GM19395 (cell line): ENCODE measurements around the gene SAMD4A.

Experiments used
- ATAC-seq: cut with Tn5 transposase; IDR thresholded peaks from one replicate; pipeline ENCODE4 v1.9.1; 2021; ENCODE audit warnings: mild to moderate bottlenecking, moderate library complexity; ENCODE audit not compliant: unreplicated experiment

Gene SAMD4A, protein sequence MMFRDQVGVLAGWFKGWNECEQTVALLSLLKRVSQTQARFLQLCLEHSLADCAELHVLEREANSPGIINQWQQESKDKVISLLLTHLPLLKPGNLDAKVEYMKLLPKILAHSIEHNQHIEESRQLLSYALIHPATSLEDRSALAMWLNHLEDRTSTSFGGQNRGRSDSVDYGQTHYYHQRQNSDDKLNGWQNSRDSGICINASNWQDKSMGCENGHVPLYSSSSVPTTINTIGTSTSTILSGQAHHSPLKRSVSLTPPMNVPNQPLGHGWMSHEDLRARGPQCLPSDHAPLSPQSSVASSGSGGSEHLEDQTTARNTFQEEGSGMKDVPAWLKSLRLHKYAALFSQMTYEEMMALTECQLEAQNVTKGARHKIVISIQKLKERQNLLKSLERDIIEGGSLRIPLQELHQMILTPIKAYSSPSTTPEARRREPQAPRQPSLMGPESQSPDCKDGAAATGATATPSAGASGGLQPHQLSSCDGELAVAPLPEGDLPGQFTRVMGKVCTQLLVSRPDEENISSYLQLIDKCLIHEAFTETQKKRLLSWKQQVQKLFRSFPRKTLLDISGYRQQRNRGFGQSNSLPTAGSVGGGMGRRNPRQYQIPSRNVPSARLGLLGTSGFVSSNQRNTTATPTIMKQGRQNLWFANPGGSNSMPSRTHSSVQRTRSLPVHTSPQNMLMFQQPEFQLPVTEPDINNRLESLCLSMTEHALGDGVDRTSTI

DNA sequence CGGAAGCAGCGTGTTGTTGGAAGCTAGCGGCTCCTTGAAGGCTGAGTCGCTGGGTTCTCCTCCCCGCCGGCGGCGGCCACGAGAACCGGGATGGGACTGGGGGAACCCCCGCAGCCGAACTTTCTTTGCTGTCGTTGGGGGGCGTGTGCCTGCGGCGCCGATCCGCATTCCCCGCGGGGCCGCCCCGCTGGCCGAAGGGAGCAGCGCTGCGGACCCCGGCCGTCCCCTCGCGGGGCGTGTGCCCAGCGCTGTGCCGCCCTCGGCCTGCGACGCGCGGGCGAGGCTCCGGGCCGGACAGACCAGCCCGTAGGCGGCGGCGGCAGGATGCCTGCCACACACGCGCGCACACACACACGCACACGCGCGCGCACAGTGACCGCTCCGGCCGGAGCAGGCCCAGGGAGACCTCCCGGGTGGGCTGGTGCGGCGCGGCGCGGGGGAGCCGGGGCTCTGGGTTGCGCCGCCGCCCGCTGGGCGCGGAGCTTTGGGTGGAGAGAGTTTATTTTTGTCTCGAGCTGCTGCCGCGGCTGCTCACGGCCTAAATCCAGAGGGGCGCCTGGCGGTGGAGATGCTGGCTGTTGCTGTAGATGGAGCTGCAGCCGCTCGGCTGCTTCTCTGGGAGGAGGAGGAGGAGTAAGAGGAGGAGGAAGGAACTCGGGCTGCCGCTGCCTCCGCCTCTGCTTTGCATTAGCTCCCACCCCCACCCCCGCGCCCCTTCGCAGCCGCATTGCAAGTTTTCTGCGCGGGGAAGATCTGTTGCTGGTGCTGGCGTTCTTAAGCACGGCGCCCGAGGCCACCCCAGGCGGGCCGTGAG lies at the start of gene SAMD4A:
Gene SAMD4A, plus strand, starts transcription at position 719 of the 814 bp plus-strand sequence. CDS start 789 bp downstream, outside the sequence.
- ATAC-seq, result peak; percentile 44

DNA sequence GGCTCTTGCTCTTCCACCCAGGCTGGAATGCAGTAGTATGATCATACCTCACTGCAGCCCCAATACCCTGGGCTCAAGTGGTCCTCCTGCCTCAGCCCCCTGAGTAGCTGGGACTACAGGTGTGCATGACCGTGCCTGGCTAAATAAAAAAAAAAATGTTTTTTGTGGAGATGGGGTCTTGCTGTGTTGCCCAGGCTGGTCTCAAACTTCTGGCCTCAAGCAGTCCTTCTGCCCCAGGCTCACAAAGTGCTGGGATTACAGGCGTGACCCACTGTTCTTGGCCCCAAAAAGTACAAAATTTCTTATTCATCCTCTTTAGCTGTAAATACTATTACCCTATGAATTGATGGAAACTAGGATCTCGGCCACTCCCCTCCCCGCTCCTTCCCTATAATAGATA lies 42.5 kb upstream of the SAMD4A start:
- ATAC-seq, result no peak

DNA sequence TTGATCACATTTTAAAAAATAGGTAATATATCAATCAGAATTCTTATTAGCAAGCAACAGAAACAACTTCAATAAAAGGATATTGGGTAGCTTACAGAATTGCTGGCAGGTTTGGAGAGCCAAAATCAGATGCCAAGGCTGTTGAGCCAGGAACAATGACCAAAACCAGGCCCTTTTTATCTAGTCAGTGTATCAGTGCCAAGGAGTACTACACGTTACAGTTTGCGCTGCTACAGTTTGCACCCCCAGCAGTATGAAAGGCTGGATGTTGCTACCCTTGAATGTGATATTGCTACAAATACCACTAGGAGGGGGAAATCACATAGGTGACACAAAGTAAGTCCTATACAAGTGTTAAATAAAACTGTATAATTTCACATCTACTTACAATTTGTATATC lies 38.0 kb upstream of the SAMD4A start:
- no peak for ATAC-seq

DNA sequence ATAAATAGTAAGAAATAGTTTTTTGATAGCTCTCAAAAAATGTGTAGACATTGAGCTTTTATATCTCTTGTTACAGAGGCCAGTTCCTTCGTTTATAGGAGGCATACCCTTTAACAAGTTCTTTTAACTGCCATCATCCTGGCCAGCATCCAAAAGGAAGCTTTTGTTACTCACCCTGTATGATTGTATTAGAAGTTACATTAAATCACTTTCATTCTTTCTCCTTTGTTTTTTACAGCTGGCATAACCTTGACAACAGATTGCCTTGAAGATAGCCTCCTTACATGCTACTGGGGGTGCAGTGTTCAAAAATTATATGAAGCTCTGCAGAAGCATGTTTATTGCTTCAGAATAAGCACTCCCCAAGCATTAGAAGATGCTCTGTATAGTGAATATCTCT lies 37.1 kb upstream of the SAMD4A start:
- no peak for ATAC-seq

DNA sequence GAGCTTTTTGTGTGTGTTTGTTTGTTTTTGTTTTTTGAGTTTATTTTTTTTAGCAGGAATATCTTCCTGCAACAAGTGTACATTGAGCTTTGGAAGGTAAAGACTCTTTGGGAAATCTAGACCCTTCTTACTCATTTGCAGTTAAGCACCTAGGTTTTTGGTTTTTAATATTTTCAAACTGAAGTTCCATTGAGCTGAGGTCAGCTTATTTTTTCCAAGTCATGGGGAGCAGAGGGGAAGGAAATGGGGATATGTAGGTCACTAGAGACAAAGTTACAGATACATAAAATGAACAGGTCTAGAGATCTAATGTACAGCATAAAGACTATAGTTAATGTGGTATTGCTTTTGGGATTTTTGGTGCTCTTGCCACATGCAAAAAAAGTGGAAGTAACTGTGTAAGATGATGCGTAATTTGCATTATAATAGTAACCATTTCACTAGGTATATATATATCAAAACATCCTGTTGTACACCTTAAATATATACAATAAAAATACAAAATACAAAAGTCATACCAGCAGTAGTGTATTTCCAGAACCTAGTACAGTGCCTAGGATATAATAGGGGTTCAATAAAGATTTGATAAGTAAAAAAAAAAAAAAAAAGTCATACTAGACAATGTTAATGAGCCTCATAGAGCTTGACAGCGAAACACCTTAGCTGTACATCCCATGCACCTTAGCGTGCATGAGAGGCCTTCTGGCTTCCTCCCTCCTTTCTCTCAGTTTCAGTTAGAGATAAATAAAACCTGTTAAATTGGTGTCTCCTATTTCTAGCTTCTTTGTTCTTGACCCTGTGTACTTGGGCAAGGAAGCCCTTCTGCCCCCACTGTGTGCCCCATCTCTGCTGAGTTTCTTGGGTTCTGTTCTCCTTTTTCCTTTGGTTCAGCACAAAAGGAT lies 34.6 kb upstream of the SAMD4A start:
- peak; percentile 98 for ATAC-seq

DNA sequence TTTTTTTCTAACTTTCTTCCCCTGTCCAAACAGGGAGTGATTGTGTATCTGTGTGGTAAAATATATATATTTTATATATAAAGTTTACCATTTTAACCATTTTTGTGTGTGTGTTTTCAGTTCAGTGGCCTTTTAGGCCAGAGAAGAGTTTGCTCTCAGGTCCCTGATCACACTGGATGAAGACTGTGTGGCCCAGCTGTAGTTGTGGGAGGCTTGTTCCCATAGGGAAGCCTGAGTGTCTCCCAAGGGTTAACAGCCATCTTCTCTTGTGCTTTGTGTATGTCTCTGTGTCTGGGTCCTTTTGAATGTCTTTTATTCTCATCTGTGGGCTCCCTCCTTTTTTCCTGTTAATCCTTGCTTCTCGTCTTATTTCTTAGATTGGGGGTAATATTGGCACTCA lies 33.8 kb upstream of the SAMD4A start:
- ATAC-seq, result peak; percentile 13

DNA sequence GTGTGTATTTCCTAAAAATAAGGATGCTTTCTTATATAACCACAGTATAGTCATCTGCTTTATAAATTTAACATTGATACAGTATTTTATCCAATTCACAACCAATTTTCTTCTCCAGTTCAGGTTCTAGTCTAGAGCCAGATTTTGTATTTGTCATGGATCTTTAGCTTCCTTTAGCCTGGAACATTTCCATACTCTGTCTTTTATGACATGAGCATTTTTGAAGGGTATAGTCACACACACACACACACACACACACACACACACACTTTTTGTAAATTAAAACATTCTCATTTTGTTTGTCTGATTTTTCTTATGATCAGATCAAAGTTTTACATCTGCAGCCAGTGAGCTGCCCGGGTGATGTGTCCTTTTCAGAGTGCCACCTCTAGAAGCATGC lies 31.8 kb upstream of the SAMD4A start:
- no peak for ATAC-seq

DNA sequence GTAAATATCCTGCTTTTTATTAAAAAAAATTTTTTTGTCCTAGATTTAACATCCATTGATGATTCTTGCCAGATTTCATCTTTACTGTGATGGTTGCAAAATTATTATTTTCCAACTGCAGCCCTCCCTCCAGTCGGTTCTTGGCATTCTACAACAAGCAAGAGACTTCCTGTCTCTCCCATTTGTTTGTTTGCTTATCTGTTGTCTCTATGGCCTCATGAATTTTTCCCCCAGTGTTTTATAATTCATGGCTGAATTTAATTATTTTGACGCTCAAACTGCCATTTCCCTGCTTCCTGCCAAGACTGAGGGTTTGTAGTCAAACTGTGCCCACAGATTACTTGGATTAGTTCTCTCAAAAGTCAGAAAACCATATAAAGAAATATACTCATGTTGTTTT lies 31.3 kb upstream of the SAMD4A start:
- ATAC-seq, result no peak

DNA sequence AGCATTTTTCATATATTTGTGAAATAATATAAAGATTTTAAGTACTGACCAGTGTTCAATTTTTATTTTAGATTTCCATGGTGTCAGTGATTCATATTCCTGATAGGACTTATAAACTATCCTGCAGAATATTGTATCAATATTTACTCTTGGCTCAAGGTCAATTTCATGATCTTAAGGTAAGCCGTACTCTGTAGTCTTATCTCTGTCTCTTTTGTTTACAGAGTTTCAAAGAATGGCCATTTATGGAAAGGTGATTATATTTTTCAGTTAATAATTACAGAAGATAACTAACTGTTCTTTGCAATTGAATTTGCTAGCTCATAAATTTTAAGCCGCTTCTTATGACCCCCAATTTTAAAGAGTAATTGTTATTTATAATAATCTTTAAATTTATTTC lies 29.3 kb upstream of the SAMD4A start:
- no peak for ATAC-seq

DNA sequence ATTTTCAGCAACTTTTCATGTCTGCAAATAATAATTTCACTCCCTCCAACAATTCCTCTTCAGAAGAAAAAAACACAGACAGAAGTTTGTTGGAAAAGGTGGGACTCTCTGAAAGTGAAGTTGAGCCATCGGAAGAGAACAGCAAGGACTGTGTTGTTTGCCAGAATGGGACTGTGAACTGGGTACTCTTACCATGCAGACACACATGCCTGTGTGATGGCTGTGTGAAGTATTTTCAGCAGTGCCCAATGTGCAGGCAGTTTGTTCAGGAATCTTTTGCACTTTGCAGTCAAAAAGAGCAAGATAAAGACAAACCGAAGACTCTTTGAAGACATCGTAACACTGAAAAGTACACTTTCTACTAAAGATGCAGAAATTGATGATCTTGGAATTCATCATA lies 28.9 kb upstream of the SAMD4A start:
- ATAC-seq, result no peak

DNA sequence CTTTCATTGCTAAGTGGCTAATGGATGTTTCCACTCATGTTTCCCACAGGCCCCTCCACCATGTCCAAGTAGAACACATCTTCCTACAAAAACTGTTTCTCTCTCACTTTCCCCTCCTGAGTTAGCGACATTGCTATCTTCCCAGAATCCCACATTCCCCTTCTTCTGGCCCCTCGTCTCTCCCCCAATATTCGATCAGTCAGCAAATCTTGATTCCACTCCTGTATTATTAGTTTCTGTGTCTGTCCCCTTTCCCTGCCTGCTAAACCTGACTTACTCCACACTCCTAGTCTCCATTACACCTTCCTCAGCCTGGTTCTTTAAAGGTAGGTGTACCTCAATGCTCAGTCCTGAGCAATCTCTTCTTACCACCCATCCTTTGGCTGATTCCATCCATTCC lies 19.3 kb upstream of the SAMD4A start:
- no peak for ATAC-seq

DNA sequence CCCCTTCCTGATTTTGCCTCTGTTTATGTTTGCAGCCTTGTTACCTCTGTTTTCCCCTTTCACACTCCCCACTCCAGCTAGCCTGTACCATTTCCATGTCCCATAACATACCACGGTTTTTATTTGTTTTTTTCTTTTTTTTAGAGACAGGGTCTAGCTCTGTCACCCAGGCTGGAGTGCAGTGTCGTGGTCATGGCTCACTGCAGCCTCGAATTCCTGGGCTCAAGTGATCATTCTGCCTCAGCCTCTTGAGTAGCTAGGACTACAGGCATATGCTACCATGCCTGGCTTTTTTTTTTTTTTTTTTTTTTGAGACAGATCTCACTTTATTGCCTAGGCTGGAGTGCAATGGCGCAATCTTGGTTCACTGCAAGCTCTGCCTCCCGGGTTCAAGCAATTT lies 18.4 kb upstream of the SAMD4A start:
- ATAC-seq, result no peak

DNA sequence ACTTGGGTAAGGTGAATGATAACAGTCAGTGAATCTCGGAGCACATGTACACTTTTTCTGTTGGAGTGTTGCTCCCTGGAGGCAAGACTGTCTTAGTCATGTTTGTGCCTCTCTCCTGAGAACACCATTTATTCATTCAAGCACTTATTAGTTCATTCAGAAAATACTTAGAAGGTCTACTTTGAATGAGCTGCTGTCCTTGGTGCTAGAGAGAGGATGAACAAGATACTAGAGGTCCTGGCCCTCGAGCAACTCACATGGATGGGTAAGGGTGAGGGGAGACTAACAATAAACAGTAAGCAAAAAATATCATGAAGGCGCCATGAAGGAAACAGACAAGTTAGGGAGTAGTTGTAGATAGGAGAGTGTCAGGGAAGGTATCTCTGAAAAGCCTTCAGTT lies 17.1 kb upstream of the SAMD4A start:
- ATAC-seq, result no peak

DNA sequence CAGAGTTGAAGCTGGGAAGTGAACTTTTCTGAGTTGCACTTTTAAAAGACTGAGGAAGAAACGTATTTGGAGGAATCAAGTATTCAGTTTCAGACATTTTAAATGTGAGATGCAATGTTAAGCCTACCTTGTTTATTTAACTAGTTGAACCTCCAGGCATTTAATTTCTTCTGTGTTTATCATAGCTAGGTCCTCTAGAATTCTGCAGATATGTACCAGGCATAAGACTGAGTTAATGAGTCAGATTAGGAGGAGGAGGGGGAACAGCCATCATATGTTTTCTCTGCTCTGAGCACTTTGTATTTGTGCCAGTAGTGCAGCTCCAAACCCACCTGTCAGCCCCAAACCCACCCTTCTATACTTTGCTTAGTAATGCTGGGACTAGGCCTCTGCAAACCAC lies 16.4 kb upstream of the SAMD4A start:
- no peak for ATAC-seq

DNA sequence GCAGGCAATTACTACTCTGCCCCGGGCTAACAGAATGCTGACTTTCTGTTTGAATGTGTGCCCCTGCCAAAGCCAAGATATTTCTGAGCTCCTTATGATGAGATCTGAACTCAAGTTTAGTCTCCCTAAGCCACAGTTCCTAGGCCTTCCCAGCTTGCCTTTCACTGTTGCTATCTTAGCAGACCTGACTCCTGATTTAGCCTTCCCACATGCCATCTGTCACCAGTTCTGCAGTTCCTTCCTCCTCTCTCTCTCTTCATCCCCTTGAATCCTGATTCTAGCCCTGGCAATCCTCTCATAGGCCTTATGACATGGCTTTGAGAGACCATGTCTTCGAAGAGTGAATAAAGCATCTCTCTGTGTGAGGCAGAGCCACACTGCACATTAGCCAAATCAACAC lies 12.5 kb upstream of the SAMD4A start:
- no peak for ATAC-seq

DNA sequence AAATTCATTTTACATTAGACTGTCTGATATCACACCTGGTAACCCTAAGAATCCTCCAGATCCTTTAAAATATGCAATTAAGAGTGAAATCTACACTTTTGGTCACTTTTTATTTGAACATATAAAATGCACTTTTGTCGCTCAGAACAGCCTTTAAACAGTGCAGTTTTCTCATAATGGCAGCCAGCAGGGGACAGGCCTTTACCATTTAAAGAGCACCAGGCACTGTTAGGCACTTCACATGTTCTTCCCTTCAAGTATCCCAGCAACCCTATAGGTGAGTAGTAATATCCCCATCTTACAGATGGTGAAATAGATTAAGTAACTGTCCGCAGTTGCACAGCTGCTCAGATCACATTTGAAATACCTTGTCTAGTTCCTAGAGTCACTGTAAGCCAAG lies 11.3 kb upstream of the SAMD4A start:
- ATAC-seq, result no peak

DNA sequence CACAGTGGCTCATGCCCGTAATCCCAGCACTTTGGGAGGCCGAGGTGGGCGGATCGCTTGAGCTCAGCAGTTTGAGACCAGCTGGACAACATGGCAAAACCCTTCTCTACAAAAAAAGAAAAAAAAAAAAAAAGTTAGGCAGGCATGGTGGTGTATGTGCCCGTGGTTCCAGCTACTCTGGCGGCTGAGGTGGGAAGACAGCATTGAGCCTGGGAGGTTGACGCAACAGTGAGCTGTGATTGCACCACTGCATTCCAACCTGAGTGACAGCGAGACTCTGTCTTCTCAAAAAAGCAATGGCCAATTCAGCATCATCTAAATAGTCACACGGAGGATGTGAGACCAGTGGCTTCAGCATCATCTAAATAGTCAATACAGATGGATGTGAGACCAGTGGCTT lies 10.4 kb upstream of the SAMD4A start:
- ATAC-seq, result no peak

DNA sequence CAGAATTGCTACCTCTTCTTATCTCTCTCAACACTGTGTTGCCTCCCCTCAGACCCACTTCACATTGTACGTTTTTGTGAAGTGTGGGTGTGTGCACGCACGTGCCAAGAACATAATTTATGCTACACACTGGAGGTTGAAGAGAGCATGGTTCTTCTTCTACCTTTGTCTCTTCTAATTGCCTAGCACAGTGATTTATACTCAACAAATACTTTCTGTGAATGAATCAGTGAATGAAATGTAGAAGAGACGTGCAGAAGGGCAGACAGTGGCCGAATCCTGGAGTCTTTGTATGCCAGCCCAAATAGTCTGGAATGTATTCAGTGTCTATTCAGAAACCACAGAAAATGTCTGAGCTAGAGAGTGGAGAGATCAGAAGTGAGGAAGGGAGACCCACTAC lies 4.6 kb upstream of the SAMD4A start:
- no peak for ATAC-seq

DNA sequence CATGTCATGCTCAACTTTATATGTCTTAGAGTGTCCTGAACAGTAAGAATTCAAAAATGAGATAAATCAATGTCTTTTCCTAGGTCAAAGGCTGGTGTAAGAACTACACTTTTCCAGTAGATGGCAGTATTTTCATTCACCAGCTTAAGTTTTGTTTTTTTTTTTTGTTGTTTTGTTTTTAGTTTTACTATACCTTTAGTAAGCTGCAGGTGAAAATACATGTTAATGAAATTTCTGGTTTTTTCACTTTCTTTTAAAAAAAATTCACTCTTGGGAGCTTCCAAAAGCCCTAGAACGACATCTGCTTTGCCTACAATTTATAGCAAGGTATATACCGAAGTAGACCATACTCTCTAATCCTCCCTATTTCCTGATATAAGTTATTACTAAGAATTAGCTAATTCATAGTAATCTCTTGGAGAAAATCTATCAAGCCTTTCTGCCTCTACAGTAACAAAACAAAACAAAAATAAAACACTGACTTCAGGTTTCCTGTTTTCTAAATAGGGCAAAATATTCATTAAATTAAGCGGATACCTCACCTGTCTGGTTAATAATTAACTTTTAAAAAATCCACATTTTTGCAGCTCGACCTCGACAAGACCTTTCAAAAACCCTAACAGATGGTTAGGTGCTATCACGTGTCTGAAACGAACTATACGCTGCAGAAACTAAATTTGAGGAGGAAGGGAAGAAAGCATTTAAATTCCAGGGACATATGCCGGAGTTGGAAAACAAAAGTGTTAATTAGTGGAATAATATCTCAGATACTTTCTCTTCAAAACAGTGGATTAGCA lies 2.7 kb upstream of the SAMD4A start:
- ATAC-seq, result no peak
